Measurements from ENCODE around the gene FKBP2.
"Not testable (repeated sequence)": the region's sequence is repeated elsewhere in the genome, so short reads cannot be mapped to it uniquely, and the experiment has no call there.

Gene FKBP2

GRCh38 chr11:64234647-64235379 lies 6.1 kb upstream of the FKBP2 start:
- no peak for DNase-seq (ENCODE audit: low spot score)

DNA sequence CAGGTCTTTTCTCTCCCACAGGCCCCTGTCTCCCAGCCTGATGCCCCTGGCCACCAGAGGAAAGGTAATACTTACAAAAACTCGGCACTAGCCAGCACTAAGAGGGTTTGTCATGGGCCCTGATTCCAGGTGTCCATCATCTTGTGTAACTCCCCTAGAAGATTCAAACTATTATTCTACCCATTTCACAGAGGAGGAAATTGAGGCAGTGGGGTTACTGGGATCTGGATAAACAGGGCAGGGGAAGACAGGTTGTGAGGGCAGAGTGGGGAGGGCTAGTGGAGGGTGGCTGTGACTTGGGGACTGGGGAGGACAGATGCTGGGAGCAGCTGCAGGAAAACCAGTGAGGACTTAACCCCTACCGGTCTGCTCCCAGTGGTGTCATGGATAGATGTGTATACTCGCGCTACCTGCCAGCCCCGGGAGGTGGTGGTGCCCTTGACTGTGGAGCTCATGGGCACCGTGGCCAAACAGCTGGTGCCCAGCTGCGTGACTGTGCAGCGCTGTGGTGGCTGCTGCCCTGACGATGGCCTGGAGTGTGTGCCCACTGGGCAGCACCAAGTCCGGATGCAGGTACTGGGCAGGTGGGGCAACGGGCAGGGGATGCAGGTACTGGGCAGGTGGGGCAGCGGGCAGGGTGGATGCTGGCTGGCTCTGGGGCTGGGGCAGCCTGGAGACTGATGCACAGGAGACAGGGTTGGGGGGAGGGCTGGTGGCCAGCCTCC lies 5.3 kb upstream of the FKBP2 start:
- DNase-seq (ENCODE audit: low spot score): no peak

DNA sequence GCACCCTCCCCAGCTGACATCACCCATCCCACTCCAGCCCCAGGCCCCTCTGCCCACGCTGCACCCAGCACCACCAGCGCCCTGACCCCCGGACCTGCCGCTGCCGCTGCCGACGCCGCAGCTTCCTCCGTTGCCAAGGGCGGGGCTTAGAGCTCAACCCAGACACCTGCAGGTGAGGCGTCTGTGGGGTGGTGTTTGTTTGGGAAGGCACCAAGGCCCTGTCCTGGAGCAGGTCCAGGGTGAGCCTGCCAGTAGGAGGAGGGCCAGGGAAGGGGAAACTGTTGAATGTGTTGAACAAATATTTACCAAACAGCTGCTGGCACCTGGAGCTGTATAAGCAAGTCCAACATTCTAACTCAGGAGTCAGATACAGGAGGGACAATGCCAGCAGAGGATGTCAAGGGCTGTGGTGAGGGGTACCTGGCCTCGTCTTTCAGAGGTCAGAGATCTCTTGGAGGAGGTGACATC lies 3.4 kb upstream of the FKBP2 start:
- no peak for DNase-seq (ENCODE audit: low spot score)

- DNase-seq (ENCODE audit: low spot score): no peak
Measured at GRCh38 chr11:64238076-64238475, 2.8 kb upstream of the FKBP2 start.

GRCh38 chr11:64238999-64239398 lies 1.9 kb upstream of the FKBP2 start:
- no peak for DNase-seq (ENCODE audit: low spot score)

- no peak for DNase-seq (ENCODE audit: low spot score)
Measured at GRCh38 chr11:64239662-64240434, 1.0 kb upstream of the FKBP2 start.

GRCh38 chr11:64241241-64241490 lies 271 bp downstream of the FKBP2 start:
- peak; percentile 98 for DNase-seq (ENCODE audit: low spot score)

DNA sequence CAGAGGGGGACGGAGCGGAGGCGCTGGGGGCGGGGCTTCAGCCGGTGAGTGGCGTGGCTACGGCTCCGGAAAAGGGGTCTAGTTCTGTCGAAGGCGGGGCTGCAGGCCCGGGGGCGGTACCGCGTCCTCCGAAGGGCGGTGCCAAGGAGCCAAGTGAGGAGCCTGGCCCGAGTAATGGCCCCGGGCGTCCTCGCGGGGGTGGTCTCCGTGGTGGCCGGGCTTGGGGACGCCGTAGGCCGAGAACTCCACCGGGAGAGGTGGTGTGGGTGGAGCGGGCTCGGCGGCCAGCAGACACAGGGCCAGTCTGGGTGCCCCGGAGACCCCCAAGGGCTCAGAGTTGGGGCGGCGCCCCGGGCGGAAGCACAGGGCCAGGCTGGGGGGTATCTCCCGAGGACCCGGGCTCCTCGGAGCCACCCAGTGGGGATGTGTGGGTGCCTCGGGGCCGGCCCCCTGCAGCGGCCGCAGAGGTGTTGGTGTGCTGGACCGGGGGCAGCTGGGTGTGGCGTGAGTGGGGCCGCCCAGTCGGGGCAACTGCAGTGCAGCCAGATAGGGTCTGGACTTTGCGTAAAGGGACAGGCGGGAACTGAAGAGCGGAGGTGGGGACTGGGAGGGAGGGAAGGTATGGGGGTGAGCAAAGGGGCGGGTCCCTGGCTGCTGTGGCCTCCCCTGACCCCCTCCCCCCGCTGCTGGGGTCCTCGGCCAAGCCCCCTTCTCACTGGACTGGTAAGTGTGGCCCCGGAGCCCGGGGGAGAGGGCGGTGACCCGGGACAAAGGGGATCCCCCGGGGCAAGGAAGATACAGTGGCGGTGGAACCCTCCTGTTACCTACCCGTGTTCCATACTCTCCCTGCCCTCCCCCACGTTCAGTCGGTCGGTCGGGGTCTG lies 838 bp downstream of the FKBP2 start:
- no peak for DNase-seq (ENCODE audit: low spot score)

GRCh38 chr11:64243236-64243854 lies 2.5 kb downstream of the FKBP2 start:
- DNase-seq (ENCODE audit: low spot score): no peak

DNA sequence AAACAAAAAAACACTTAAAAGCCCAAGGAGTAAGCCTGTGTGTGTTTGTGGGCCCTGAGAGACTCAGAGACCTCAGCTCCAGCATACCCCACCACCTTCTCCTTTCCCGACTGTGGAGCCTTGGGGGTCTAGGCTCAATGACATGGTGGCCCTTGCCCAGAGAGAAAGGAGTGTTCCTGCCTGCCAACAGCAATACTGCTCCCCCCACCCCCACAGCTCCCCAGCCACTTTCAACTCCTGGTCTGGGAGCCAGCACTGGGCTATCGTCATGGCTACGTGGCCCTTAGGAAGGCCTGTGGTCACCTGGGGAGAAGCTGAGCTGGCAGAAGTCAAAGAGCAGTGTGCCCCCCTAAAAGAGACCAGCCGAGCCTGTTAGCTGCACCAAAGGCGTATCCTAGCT lies 3.2 kb downstream of the FKBP2 start:
- no peak for DNase-seq (ENCODE audit: low spot score)

DNA sequence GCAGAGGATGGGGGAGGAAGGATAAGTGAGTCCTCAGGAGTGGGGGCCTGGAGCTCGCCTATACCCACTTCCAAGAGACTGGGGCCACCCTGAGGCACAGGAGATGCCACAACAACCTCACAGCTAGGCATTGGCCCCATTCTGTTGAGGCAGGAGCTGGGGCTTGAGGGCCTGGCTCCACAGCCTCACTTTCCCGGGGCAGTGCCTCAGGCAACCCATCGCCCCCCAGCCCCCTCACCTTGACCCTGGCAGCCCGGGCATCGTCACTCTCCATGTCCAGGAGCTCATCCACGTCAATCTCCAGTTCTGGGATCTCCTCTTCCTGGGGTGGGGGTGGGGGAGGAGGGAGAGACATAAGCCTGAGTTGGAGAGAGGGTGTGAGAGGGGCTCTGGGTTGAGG lies 4.1 kb downstream of the FKBP2 start:
- no peak for DNase-seq (ENCODE audit: low spot score)

DNA sequence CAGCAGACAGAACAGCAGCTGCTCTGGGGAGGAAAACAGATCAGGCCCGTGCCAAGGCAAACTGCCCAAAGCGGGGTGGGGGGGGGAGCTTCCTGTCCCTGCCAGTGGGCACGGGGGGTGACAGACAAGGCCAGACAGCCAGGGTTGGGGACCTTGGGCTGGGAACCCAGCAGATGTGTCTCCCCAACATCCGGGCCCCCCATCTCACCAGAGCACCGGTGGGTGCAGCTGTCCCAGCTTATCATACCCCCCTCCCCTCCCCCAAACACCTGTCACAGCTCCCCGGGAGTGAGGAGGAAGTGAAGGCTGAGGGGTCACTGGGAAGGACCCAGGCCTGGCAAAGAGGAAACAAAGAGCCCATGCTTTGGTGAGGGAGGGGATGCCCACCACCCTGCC lies 4.5 kb downstream of the FKBP2 start:
- DNase-seq (ENCODE audit: low spot score): no peak

- no peak for DNase-seq (ENCODE audit: low spot score)
Measured at GRCh38 chr11:64245797-64246620, 5.1 kb downstream of the FKBP2 start.

DNA sequence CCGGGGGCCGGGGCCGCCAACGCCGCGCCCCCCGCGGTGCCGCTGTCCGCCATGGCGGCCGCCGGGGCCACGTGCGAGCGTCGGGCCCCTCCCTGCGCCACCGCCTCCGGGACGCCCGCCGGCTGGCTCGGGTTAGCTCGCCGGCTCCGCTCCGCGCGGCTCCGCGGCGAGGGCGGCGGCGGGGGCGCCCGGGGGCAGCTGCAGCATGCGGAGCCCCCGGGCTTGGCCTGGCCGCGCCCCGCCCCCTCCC lies 5.7 kb downstream of the FKBP2 start:
- not testable (repeated sequence) for DNase-seq (ENCODE audit: low spot score)

DNA sequence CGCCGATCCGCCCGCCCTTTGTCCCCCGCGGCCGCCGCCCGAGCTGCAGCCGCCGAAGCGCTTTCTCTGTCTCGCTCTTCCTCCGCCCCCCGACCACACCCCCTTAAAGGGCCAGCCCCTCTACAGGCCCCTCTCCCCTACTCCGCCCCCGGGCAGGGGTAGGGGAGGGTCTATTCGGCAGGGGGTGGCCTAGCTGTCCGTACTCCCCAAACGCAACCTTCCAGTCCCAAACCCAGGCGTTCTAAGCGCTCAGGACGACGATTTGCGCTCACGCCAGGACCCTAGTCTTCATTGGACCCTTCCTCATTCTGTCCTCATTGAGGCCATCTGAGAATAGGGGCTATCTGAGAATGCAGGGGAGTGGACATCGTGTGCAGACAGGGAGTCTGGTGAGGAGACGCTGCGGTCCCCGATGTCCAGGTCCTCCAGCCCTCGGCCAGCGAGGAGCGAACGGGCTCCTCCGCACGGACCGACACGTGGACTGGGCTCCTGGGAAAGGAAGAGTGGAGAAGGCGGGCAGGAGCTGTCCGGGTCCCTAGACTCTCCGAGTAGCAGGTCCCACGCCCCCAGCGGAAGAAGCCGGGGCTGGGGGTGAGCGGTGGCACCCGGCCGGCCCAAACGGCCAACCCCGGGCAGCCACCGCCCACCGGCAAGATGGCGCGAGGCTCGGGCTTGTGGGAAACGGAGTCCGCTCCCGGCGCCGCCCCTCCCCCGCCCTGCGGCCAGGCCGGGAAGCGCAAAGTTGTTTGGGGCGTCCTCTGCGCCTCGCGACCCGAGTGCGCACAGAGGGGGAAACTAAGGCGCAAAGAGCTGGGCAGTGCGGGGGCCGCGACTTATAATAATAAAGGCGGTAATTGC lies 6.2 kb downstream of the FKBP2 start, which contains the start of gene PPP1R14B:
Gene PPP1R14B (minus strand): TSS at position 73 of the 858 bp plus-strand sequence. CDS start 270 bp downstream, outside the sequence.
- peak; percentile 76 for DNase-seq (ENCODE audit: low spot score)

DNA sequence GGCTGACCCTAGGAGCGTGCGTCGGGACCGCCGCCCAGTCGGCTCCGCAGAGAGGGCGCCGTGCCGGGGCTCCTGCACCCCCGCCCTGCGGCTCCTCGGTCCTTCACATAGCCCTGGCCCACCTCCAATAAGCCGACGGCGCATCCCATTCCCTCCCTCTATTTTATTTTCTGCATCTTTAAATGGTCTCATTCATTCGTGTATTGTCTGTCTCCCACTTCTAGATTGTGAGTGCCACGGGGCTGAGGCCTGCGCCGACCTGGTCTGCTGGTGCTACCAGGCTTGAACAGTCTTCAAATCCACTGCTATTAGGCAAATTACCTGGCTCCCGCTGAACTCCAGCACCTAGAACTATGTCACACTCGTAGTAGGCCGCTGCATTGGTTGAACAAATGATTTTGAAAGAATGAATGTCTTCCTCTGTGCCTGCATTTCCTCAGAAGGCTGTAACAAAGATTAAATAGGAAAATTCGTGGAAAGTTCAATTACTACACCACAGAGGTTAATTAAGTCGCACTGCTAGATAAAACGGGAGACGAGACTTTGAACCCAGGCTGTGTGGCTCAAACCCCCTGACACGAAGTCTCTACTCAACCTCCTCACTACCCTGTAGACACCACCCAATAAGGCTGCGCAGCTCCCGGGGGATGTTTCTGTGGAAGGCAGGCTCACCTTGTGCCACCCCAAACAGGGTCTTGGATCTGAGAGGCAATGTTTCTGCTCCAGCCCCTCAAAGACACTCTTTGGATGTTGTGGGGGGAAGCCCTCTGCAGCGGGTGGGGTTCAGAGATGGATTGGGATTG lies 7.0 kb downstream of the FKBP2 start:
- no peak for DNase-seq (ENCODE audit: low spot score)

DNA sequence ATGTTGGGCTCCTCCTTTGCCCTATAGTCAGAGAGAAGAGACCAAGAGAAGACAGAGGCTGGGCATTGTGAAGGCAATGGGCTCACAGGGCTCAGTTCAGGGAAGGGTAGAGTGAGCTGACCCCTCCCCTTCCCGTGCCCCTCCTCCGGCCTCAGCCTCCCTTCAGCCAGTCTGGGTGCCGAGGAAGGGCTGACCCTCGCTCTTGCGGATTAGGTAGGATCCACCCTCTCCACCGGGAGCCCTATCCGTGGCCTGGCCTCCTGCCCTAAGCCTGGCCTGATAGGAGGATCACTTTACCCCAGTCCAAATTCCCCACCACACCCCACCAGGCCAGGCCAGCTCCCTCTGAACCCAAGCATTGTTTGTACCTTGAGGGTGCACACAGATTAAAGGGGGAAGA lies 7.7 kb downstream of the FKBP2 start:
- DNase-seq (ENCODE audit: low spot score): no peak

GRCh38 chr11:64249038-64249437 lies 8.1 kb downstream of the FKBP2 start:
- no peak for DNase-seq (ENCODE audit: low spot score)
